ENCODE results near the gene PLPP6. TPM values are rescaled to one million over a fixed set of nuclear protein-coding genes. Genes with fewer than 3 reads are reported as not detected.

Gene PLPP6
- total RNA-seq, 1 donor from 2014 or later = 7.3 TPM

- Mint-ChIP-seq H3K4me3 (ENCODE audit: unreplicated experiment) (no peak overlapping the region), H3K9me3 (ENCODE audit: unreplicated experiment) (no peaks in the 10 kb centered on the region), H3K4me1 (ENCODE audit: low read depth, unreplicated experiment) (peaks cover 8% of the 10 kb centered on the region), H3K27me3 (ENCODE audit: low read depth, unreplicated experiment) (no peaks in the 10 kb centered on the region), H3K36me3 (ENCODE audit: low read depth, unreplicated experiment) (peaks cover 3% of the 10 kb centered on the region), H3K27ac (ENCODE audit: unreplicated experiment) (no peak overlapping the region)
- Histone ChIP-seq H3K9me3 (ENCODE audit: insufficient read depth, low read depth, low read length) (no peaks in the 10 kb centered on the region), H3K4me3 (ENCODE audit: insufficient read depth, low read depth, low read length) (no peak overlapping the region), H3K4me1 (ENCODE audit: insufficient read depth, low read length) (peaks cover 14% of the 10 kb centered on the region), H3K9ac (ENCODE audit: low read length) (no peak overlapping the region), H4K20me1 (ENCODE audit: insufficient read depth, low read length) (peaks cover 14% of the 10 kb centered on the region), H3K27me3 (ENCODE audit: insufficient read depth, low read length) (no peaks in the 10 kb centered on the region), H3K4me2 (ENCODE audit: low read length) (no peak overlapping the region), H3K79me2 (ENCODE audit: insufficient read depth, low read length) (peaks cover 51% of the 10 kb centered on the region), H3K27ac (ENCODE audit: low read depth, low read length) (no peak overlapping the region), H2AFZ (ENCODE audit: low read depth, low read length) (no peak overlapping the region), H3K36me3 (ENCODE audit: insufficient read depth, low read length) (peaks cover 3% of the 10 kb centered on the region)
- no peak for TF ChIP-seq EZH2 (IDR thresholded peaks at IDR 0.05; ENCODE audit: insufficient read depth, low read length)
- TF ChIP-seq CTCF (IDR thresholded peaks at IDR 0.05; ENCODE audit: insufficient read depth, low read depth, low read length) = no peak
- DNase-seq (ENCODE audit: low read depth) (no peak), FAIRE-seq (no peak)
These were observed 22.7 kb downstream of the PLPP6 start for GRCh38 chr9:4684820-4685219.

- FAIRE-seq (peak; percentile 13), DNase-seq (ENCODE audit: low read depth) (peak; percentile 42)
- H3K4me1 Mint-ChIP-seq (ENCODE audit: low read depth, unreplicated experiment) = peaks cover 8% of the 10 kb centered on the region
- Histone ChIP-seq H3K9ac (ENCODE audit: low read length) (no peak overlapping the region), H3K27ac (ENCODE audit: low read depth, low read length) (no peak overlapping the region), H4K20me1 (ENCODE audit: insufficient read depth, low read length) (peaks cover 13% of the 10 kb centered on the region), H2AFZ (ENCODE audit: low read depth, low read length) (no peak overlapping the region), H3K4me3 (ENCODE audit: insufficient read depth, low read depth, low read length) (no peak overlapping the region), H3K36me3 (ENCODE audit: insufficient read depth, low read length) (peaks cover 3% of the 10 kb centered on the region), H3K79me2 (ENCODE audit: insufficient read depth, low read length) (peaks cover 45% of the 10 kb centered on the region), H3K9me3 (ENCODE audit: insufficient read depth, low read depth, low read length) (no peaks in the 10 kb centered on the region), H3K27me3 (ENCODE audit: insufficient read depth, low read length) (no peaks in the 10 kb centered on the region), H3K4me2 (ENCODE audit: low read length) (no peak overlapping the region), H3K4me1 (ENCODE audit: insufficient read depth, low read length) (peaks cover 5% of the 10 kb centered on the region)
- H3K4me3 Mint-ChIP-seq (ENCODE audit: unreplicated experiment) = no peak overlapping the region
- no peak for TF ChIP-seq EZH2 (IDR thresholded peaks at IDR 0.05; ENCODE audit: insufficient read depth, low read length)
- TF ChIP-seq CTCF (IDR thresholded peaks at IDR 0.05; ENCODE audit: insufficient read depth, low read depth, low read length) = no peak
- no peaks in the 10 kb centered on the region for H3K9me3 Mint-ChIP-seq (ENCODE audit: unreplicated experiment)
- peaks cover 3% of the 10 kb centered on the region for H3K36me3 Mint-ChIP-seq (ENCODE audit: low read depth, unreplicated experiment)
- H3K27me3 Mint-ChIP-seq (ENCODE audit: low read depth, unreplicated experiment) = no peaks in the 10 kb centered on the region
- H3K27ac Mint-ChIP-seq (ENCODE audit: unreplicated experiment) = no peak overlapping the region
These were observed 24.0 kb downstream of the PLPP6 start for GRCh38 chr9:4686112-4686511.

- Mint-ChIP-seq H3K27ac (ENCODE audit: unreplicated experiment) (no peak overlapping the region), H3K9me3 (ENCODE audit: unreplicated experiment) (no peaks in the 10 kb centered on the region)
- H3K27ac ChIP-seq (ENCODE audit: low read depth, low read length) = no peak overlapping the region
These were observed 24.5 kb downstream of the PLPP6 start for GRCh38 chr9:4686584-4686983.

More at GRCh38 chr9:4686584-4686983, 24.5 kb downstream of the PLPP6 start:
- Histone ChIP-seq H3K9ac (ENCODE audit: low read length) (no peak overlapping the region), H3K4me1 (ENCODE audit: insufficient read depth, low read length) (peaks cover 4% of the 10 kb centered on the region), H2AFZ (ENCODE audit: low read depth, low read length) (no peak overlapping the region), H3K4me2 (ENCODE audit: low read length) (no peak overlapping the region), H3K9me3 (ENCODE audit: insufficient read depth, low read depth, low read length) (no peaks in the 10 kb centered on the region), H3K27me3 (ENCODE audit: insufficient read depth, low read length) (no peaks in the 10 kb centered on the region), H3K79me2 (ENCODE audit: insufficient read depth, low read length) (peaks cover 43% of the 10 kb centered on the region), H4K20me1 (ENCODE audit: insufficient read depth, low read length) (peaks cover 18% of the 10 kb centered on the region), H3K36me3 (ENCODE audit: insufficient read depth, low read length) (peaks cover 3% of the 10 kb centered on the region), H3K4me3 (ENCODE audit: insufficient read depth, low read depth, low read length) (no peak overlapping the region)
- no peaks in the 10 kb centered on the region for H3K27me3 Mint-ChIP-seq (ENCODE audit: low read depth, unreplicated experiment)
- no peak overlapping the region for H3K4me3 Mint-ChIP-seq (ENCODE audit: unreplicated experiment)
- DNase-seq (ENCODE audit: low read depth) = no peak
- FAIRE-seq = no peak
- peaks cover 3% of the 10 kb centered on the region for H3K36me3 Mint-ChIP-seq (ENCODE audit: low read depth, unreplicated experiment)
- no peak for TF ChIP-seq EZH2 (IDR thresholded peaks at IDR 0.05; ENCODE audit: insufficient read depth, low read length)
- TF ChIP-seq CTCF (IDR thresholded peaks at IDR 0.05; ENCODE audit: insufficient read depth, low read depth, low read length) = no peak
- peaks cover 8% of the 10 kb centered on the region for H3K4me1 Mint-ChIP-seq (ENCODE audit: low read depth, unreplicated experiment)
